ENCODE results near the gene GSTA4.
"Not testable (repeated sequence)": the region's sequence is repeated elsewhere in the genome, so short reads cannot be mapped to it uniquely, and the experiment has no call there.

Gene GSTA4

GRCh38 chr6:53014744-53015143 lies 19.7 kb upstream of the GSTA4 start:
- no peak overlapping the region for H3K4me3 ChIP-seq (ENCODE audit: low read depth, low read length)
- DNase-seq (ENCODE audit: low read depth): no peak
- no peak for TF ChIP-seq MAX (IDR thresholded peaks at IDR 0.05; ENCODE audit: low read depth, low read length)
- no peak for TF ChIP-seq CTCF (IDR thresholded peaks at IDR 0.05; ENCODE audit: low read depth, low read length)
- TF ChIP-seq MYC (IDR thresholded peaks at IDR 0.05; ENCODE audit: low read depth, low read length): no peak
- TF ChIP-seq POLR2A (IDR thresholded peaks at IDR 0.05; ENCODE audit: extremely low read depth, insufficient read length): no peak

GRCh38 chr6:53014063-53014462 lies 19.0 kb upstream of the GSTA4 start:
- DNase-seq (ENCODE audit: low read depth): no peak
- TF ChIP-seq POLR2A (IDR thresholded peaks at IDR 0.05; ENCODE audit: extremely low read depth, insufficient read length): no peak
- no peak for TF ChIP-seq CTCF (IDR thresholded peaks at IDR 0.05; ENCODE audit: low read depth, low read length)
- no peak for TF ChIP-seq MYC (IDR thresholded peaks at IDR 0.05; ENCODE audit: low read depth, low read length)
- TF ChIP-seq MAX (IDR thresholded peaks at IDR 0.05; ENCODE audit: low read depth, low read length): no peak
- no peak overlapping the region for H3K4me3 ChIP-seq (ENCODE audit: low read depth, low read length)

GRCh38 chr6:53011979-53012378 lies 16.9 kb upstream of the GSTA4 start:
- no peak overlapping the region for H3K4me3 ChIP-seq (ENCODE audit: low read depth, low read length)
- TF ChIP-seq POLR2A (IDR thresholded peaks at IDR 0.05; ENCODE audit: extremely low read depth, insufficient read length) (no peak), MYC (IDR thresholded peaks at IDR 0.05; ENCODE audit: low read depth, low read length) (no peak), MAX (IDR thresholded peaks at IDR 0.05; ENCODE audit: low read depth, low read length) (no peak), CTCF (IDR thresholded peaks at IDR 0.05; ENCODE audit: low read depth, low read length) (no peak)
- no peak for DNase-seq (ENCODE audit: low read depth)

GRCh38 chr6:53010504-53010903 lies 15.4 kb upstream of the GSTA4 start:
- TF ChIP-seq MAX (IDR thresholded peaks at IDR 0.05; ENCODE audit: low read depth, low read length): no peak
- no peak for TF ChIP-seq CTCF (IDR thresholded peaks at IDR 0.05; ENCODE audit: low read depth, low read length)
- TF ChIP-seq POLR2A (IDR thresholded peaks at IDR 0.05; ENCODE audit: extremely low read depth, insufficient read length): no peak
- no peak for TF ChIP-seq MYC (IDR thresholded peaks at IDR 0.05; ENCODE audit: low read depth, low read length)
- no peak for DNase-seq (ENCODE audit: low read depth)
- H3K4me3 ChIP-seq (ENCODE audit: low read depth, low read length): no peak overlapping the region

- TF ChIP-seq POLR2A (IDR thresholded peaks at IDR 0.05; ENCODE audit: extremely low read depth, insufficient read length) (no peak), CTCF (IDR thresholded peaks at IDR 0.05; ENCODE audit: low read depth, low read length) (no peak), MYC (IDR thresholded peaks at IDR 0.05; ENCODE audit: low read depth, low read length) (no peak), MAX (IDR thresholded peaks at IDR 0.05; ENCODE audit: low read depth, low read length) (no peak)
- H3K4me3 ChIP-seq (ENCODE audit: low read depth, low read length): no peak overlapping the region
These were observed 14.4 kb upstream of the GSTA4 start for GRCh38 chr6:53009511-53009910.

GRCh38 chr6:53009056-53009455 lies 14.0 kb upstream of the GSTA4 start:
- no peak for DNase-seq (ENCODE audit: low read depth)
- H3K4me3 ChIP-seq (ENCODE audit: low read depth, low read length): no peak overlapping the region
- no peak for TF ChIP-seq MAX (IDR thresholded peaks at IDR 0.05; ENCODE audit: low read depth, low read length)
- TF ChIP-seq CTCF (IDR thresholded peaks at IDR 0.05; ENCODE audit: low read depth, low read length): no peak
- no peak for TF ChIP-seq MYC (IDR thresholded peaks at IDR 0.05; ENCODE audit: low read depth, low read length)
- TF ChIP-seq POLR2A (IDR thresholded peaks at IDR 0.05; ENCODE audit: extremely low read depth, insufficient read length): no peak

More at GRCh38 chr6:53009511-53009910, 14.4 kb upstream of the GSTA4 start:
- no peak for DNase-seq (ENCODE audit: low read depth)

- not testable (repeated sequence) for DNase-seq (ENCODE audit: low read depth); H3K4me3 ChIP-seq (ENCODE audit: low read depth, low read length)
These were observed 13.2 kb upstream of the GSTA4 start for GRCh38 chr6:53008192-53008687.
